Measurements from ENCODE around the gene CUL9. TPM values are rescaled to one million over a fixed set of nuclear protein-coding genes. Genes with fewer than 3 reads are reported as not detected.

CUL9 gene
- total RNA-seq, 4 donors from 2014 or later = 21.5 to 46.6 (median 33.6) TPM

DNA sequence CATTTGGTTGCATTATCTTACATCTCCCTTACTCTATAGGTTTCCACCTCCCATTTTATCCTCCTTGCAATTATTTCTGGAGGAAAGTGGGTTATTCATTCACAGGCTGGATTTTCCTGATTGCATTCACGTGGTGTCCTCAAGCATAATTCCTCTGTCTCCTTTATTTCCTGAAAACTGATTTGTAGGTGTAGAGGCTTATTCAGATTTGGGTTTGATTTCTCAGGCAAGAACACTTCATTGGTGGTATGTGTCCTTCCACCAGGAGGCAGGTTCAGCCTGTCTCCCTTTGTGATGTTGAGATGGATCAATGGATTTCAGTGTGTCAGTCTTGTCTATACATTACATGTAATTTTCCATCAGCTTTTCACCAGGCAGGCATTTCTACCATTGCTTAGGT lies 30.0 kb downstream of the CUL9 start:
- no peaks in the 10 kb centered on the region for H3K4me1 ChIP-seq
- intact Hi-C loops (cut with DNase I) = no loop called here
- H3K36me3 ChIP-seq = peaks cover 17 to 54% (median 41%) of the 10 kb centered on the region in 4 donors
- H3K27me3 ChIP-seq = no peaks in the 10 kb centered on the region
- no peak overlapping the region for H3K27ac ChIP-seq (replicated peaks in 1 of 4)
- H3K4me3 ChIP-seq = no peak overlapping the region
- no peak for DNase-seq (ENCODE audit: extremely low spot score)
- 82% methylated on average over 1 of the region's 1 CpG for WGBS
- TF ChIP-seq POLR2A (IDR thresholded peaks at IDR 0.05; ENCODE audit: low read depth) (no peak), EP300 (IDR thresholded peaks at IDR 0.05) (no peak), POLR2AphosphoS5 (IDR thresholded peaks at IDR 0.05) (no peak)
- TF ChIP-seq, protein P1, sequence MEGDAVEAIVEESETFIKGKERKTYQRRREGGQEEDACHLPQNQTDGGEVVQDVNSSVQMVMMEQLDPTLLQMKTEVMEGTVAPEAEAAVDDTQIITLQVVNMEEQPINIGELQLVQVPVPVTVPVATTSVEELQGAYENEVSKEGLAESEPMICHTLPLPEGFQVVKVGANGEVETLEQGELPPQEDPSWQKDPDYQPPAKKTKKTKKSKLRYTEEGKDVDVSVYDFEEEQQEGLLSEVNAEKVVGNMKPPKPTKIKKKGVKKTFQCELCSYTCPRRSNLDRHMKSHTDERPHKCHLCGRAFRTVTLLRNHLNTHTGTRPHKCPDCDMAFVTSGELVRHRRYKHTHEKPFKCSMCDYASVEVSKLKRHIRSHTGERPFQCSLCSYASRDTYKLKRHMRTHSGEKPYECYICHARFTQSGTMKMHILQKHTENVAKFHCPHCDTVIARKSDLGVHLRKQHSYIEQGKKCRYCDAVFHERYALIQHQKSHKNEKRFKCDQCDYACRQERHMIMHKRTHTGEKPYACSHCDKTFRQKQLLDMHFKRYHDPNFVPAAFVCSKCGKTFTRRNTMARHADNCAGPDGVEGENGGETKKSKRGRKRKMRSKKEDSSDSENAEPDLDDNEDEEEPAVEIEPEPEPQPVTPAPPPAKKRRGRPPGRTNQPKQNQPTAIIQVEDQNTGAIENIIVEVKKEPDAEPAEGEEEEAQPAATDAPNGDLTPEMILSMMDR (IDR thresholded peaks at IDR 0.05) = no peak
- H3K9me3 ChIP-seq = no peaks in the 10 kb centered on the region

DNA sequence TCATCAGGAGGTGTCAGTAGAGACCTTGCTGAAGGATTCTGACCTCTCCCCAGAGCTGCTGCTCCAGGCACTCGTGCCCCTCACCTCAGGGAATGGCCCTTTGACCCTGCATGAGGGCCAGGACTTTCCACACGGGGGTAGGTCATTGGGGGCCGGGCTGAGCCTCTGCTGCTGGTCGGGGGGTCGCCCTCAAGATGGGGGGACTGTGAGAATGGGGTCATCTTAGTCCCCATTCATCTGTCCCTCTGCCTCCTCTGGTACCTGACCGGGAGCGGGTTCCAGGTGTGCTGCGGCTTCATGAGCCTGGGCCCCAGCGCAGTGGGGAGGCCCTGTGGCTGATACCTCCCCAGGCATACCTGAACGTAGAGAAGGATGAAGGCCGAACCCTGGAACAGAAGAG lies 31.4 kb downstream of the CUL9 start:
- H3K36me3 ChIP-seq = peaks cover 23 to 68% (median 46%) of the 10 kb centered on the region in 4 donors
- TF ChIP-seq EP300 (IDR thresholded peaks at IDR 0.05) (no peak), POLR2AphosphoS5 (IDR thresholded peaks at IDR 0.05) (no peak), POLR2A (IDR thresholded peaks at IDR 0.05; ENCODE audit: low read depth) (no peak)
- TF ChIP-seq, protein P1 (IDR thresholded peaks at IDR 0.05) = no peak
- 86% methylated on average over 10 of the region's 11 CpGs for WGBS

DNA sequence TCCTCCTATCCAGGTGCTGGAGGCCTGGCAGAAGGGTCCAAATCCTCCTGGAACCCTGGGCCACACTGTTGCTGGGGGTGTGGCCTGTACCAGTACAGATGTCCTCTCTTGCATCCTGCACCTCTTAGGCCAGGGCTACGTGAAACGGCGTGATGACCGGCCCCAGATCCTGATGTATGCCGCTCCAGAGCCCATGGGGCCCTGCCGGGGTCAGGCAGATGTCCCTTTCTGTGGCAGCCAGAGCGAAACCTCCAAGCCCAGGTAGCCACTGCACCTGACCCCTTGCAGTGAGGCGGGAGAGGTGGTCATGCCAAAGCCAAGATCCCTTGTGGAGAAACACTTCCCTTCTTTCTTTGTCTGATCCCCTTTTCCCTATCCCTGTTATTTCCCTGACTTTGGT lies 33.1 kb downstream of the CUL9 start:
- WGBS = 98% methylated on average over 7 of the region's 8 CpGs
- intact Hi-C loops (cut with DNase I) = no loop called here
- H3K4me1 ChIP-seq = no peaks in the 10 kb centered on the region
- no peak for DNase-seq (ENCODE audit: extremely low spot score)
- TF ChIP-seq, protein P1 (IDR thresholded peaks at IDR 0.05) = no peak
- TF ChIP-seq POLR2A (IDR thresholded peaks at IDR 0.05; ENCODE audit: low read depth) = no peak
- TF ChIP-seq EP300 (IDR thresholded peaks at IDR 0.05) = no peak
- no peak for TF ChIP-seq POLR2AphosphoS5 (IDR thresholded peaks at IDR 0.05)
- H3K27ac ChIP-seq (replicated peaks in 1 of 4) = no peak overlapping the region
- peaks cover 23 to 75% (median 55%) of the 10 kb centered on the region in 4 donors for H3K36me3 ChIP-seq
- no peaks in the 10 kb centered on the region for H3K9me3 ChIP-seq
- H3K4me3 ChIP-seq = no peak overlapping the region
- H3K27me3 ChIP-seq = no peaks in the 10 kb centered on the region

More for the DNA sequence above, 31.4 kb downstream of the CUL9 start:
- no peak for DNase-seq (ENCODE audit: extremely low spot score)
- Histone ChIP-seq H3K9me3 (no peaks in the 10 kb centered on the region), H3K4me1 (no peaks in the 10 kb centered on the region), H3K27ac (replicated peaks in 1 of 4) (no peak overlapping the region), H3K4me3 (no peak overlapping the region), H3K27me3 (no peaks in the 10 kb centered on the region)
- intact Hi-C loops (cut with DNase I) = no loop called here

DNA sequence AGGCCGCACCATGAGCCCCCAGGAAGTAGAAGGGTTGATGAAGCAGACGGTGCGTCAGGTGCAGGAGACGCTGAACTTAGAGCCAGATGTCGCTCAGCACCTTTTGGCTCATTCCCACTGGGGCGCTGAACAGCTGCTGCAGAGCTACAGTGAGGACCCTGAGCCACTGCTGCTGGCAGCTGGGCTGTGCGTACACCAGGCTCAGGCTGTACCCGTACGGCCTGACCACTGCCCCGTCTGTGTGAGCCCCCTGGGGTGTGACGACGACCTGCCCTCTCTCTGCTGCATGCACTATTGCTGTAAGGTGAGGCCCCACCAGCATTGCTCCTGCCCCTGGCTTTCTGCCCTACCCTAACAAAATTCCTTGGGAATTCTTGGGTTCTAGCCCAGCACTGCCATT lies 34.2 kb downstream of the CUL9 start:
- WGBS = 88% methylated on average over 9 of the region's 12 CpGs
- Histone ChIP-seq H3K27ac (replicated peaks in 1 of 4) (no peak overlapping the region), H3K4me3 (no peak overlapping the region), H3K36me3 (peaks cover 23 to 86% (median 66%) of the 10 kb centered on the region in 4 donors), H3K27me3 (no peaks in the 10 kb centered on the region), H3K4me1 (no peaks in the 10 kb centered on the region), H3K9me3 (no peaks in the 10 kb centered on the region)
- no peak for DNase-seq (ENCODE audit: extremely low spot score)
- intact Hi-C loops (cut with DNase I) = no loop called here
- no peak for TF ChIP-seq EP300 (IDR thresholded peaks at IDR 0.05)
- TF ChIP-seq, protein P1 (IDR thresholded peaks at IDR 0.05) = no peak
- no peak for TF ChIP-seq POLR2AphosphoS5 (IDR thresholded peaks at IDR 0.05)
- TF ChIP-seq POLR2A (IDR thresholded peaks at IDR 0.05; ENCODE audit: low read depth) = no peak

DNA sequence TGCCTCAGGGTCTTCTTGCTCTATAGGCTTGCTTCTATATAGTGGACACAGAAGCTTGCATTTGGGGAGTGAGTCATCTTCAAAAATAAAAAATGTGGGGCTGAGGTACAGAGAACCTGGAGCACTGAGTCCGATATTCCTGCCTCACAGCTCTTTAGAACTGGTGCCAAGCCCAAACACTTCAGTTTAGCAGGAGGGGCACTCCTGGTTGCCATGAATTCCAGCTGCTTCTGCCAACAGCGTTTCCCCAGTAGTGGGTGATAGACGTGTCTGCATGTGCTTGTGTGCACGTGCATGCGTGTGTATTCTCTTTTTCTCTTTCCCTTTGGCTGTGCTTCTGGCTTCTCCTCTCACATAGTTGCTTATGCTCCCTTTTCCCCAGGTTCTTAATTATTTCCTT lies 35.4 kb downstream of the CUL9 start:
- H3K9me3 ChIP-seq = no peaks in the 10 kb centered on the region
- WGBS = 83% methylated on average over 5 of the region's 5 CpGs
- no peak overlapping the region for H3K4me3 ChIP-seq
- no peaks in the 10 kb centered on the region for H3K27me3 ChIP-seq
- H3K4me1 ChIP-seq = no peaks in the 10 kb centered on the region
- no peak for TF ChIP-seq POLR2A (IDR thresholded peaks at IDR 0.05; ENCODE audit: low read depth)
- no peak for TF ChIP-seq EP300 (IDR thresholded peaks at IDR 0.05)
- TF ChIP-seq POLR2AphosphoS5 (IDR thresholded peaks at IDR 0.05) = no peak
- TF ChIP-seq, protein P1 (IDR thresholded peaks at IDR 0.05) = no peak
- no peak for DNase-seq (ENCODE audit: extremely low spot score)
- no peak overlapping the region for H3K27ac ChIP-seq (replicated peaks in 1 of 4)
- intact Hi-C loops (cut with DNase I) = no loop called here
- H3K36me3 ChIP-seq = peaks cover 24 to 97% (median 72%) of the 10 kb centered on the region in 4 donors
